Measurements from ENCODE around the gene AFAP1. TPM values are rescaled to one million over a fixed set of nuclear protein-coding genes. Genes with fewer than 3 reads are reported as not detected.

The AFAP1 gene
- total RNA-seq, 1 experiment from 2014 or later = 22.5 TPM

GRCh38 chr4:7802093-7802726, 137.5 kb downstream of the AFAP1 start:
- H3K9me3 Mint-ChIP-seq (ENCODE audit: unreplicated experiment) = no peaks in the 10 kb centered on the region
- H3K4me1 Mint-ChIP-seq (ENCODE audit: insufficient read depth, unreplicated experiment) = peaks cover 17% of the 10 kb centered on the region
- no peaks in the 10 kb centered on the region for H3K27me3 Mint-ChIP-seq (ENCODE audit: insufficient read depth, unreplicated experiment)
- peak; percentile 87 for TF ChIP-seq CTCF (IDR thresholded peaks at IDR 0.05; ENCODE audit: unreplicated experiment)
- peak; percentile 80 for DNase-seq (ENCODE audit: unreplicated experiment)
- intact Hi-C loops (cut with micrococcal nuclease) = loop anchor here (1.0 to 10.0 kb wide), 4 partner anchors 79 to 609 kb away; partner anchors contain the start of gene SORCS2
- BruUV-seq (replicated peaks) = no TSS peak
- ChIA-PET CTCF (interaction anchor here (0.5 to 9.1 kb wide), 39 partner anchors 11 to 1162 kb away, joined by 3 to 183 read pairs (median 4); no protein-coding TSS in a partner anchor), POLR2A (interaction anchor here (0.9 kb wide), 1 partner anchor 119 kb away, joined by 3 read pairs; no protein-coding TSS in a partner anchor)
- no peak overlapping the region for H3K4me3 Mint-ChIP-seq (ENCODE audit: unreplicated experiment)
- H3K36me3 Mint-ChIP-seq (ENCODE audit: insufficient read depth, unreplicated experiment) = peaks cover 35% of the 10 kb centered on the region
- no peak overlapping the region for H3K27ac Mint-ChIP-seq (ENCODE audit: low read depth, unreplicated experiment)

GRCh38 chr4:7801641-7802040, 138.0 kb downstream of the AFAP1 start:
- Mint-ChIP-seq H3K4me1 (ENCODE audit: insufficient read depth, unreplicated experiment) (peaks cover 17% of the 10 kb centered on the region), H3K4me3 (ENCODE audit: unreplicated experiment) (no peak overlapping the region), H3K27ac (ENCODE audit: low read depth, unreplicated experiment) (no peak overlapping the region), H3K36me3 (ENCODE audit: insufficient read depth, unreplicated experiment) (peaks cover 35% of the 10 kb centered on the region), H3K27me3 (ENCODE audit: insufficient read depth, unreplicated experiment) (no peaks in the 10 kb centered on the region), H3K9me3 (ENCODE audit: unreplicated experiment) (no peaks in the 10 kb centered on the region)
- ChIA-PET POLR2A (no interaction called here), CTCF (interaction anchor here (0.6 to 9.1 kb wide), 24 partner anchors 10 to 747 kb away, joined by 3 to 183 read pairs (median 4); no protein-coding TSS in a partner anchor)
- no peak for DNase-seq (ENCODE audit: unreplicated experiment)
- intact Hi-C loops (cut with micrococcal nuclease) = loop anchor here (1.0 to 10.0 kb wide), 4 partner anchors 79 to 609 kb away; partner anchors contain the start of gene SORCS2
- TF ChIP-seq CTCF (IDR thresholded peaks at IDR 0.05; ENCODE audit: unreplicated experiment) = no peak
- BruUV-seq (replicated peaks) = no TSS peak

- Mint-ChIP-seq H3K36me3 (ENCODE audit: insufficient read depth, unreplicated experiment) (peaks cover 35% of the 10 kb centered on the region), H3K9me3 (ENCODE audit: unreplicated experiment) (no peaks in the 10 kb centered on the region), H3K4me1 (ENCODE audit: insufficient read depth, unreplicated experiment) (peaks cover 17% of the 10 kb centered on the region), H3K27ac (ENCODE audit: low read depth, unreplicated experiment) (no peak overlapping the region), H3K4me3 (ENCODE audit: unreplicated experiment) (no peak overlapping the region), H3K27me3 (ENCODE audit: insufficient read depth, unreplicated experiment) (no peaks in the 10 kb centered on the region)
- DNase-seq (ENCODE audit: unreplicated experiment) = no peak
- CTCF ChIA-PET = interaction anchor here (0.6 to 9.1 kb wide), 10 partner anchors 9 to 1052 kb away, joined by 3 to 183 read pairs (median 3); no protein-coding TSS in a partner anchor
- intact Hi-C loops (cut with micrococcal nuclease) = loop anchor here (10.0 kb wide), 1 partner anchor 384 kb away; no protein-coding TSS in a partner anchor
- TF ChIP-seq CTCF (IDR thresholded peaks at IDR 0.05; ENCODE audit: unreplicated experiment) = no peak
- POLR2A ChIA-PET = no interaction called here
- BruUV-seq (replicated peaks) = no TSS peak
Measured at GRCh38 chr4:7801001-7801400, 138.7 kb downstream of the AFAP1 start.

GRCh38 chr4:7800410-7800809, 139.3 kb downstream of the AFAP1 start:
- Mint-ChIP-seq H3K36me3 (ENCODE audit: insufficient read depth, unreplicated experiment) (peaks cover 35% of the 10 kb centered on the region), H3K4me1 (ENCODE audit: insufficient read depth, unreplicated experiment) (peaks cover 11% of the 10 kb centered on the region), H3K27ac (ENCODE audit: low read depth, unreplicated experiment) (no peak overlapping the region), H3K9me3 (ENCODE audit: unreplicated experiment) (no peaks in the 10 kb centered on the region), H3K4me3 (ENCODE audit: unreplicated experiment) (no peak overlapping the region), H3K27me3 (ENCODE audit: insufficient read depth, unreplicated experiment) (no peaks in the 10 kb centered on the region)
- BruUV-seq (replicated peaks) = no TSS peak
- POLR2A ChIA-PET = no interaction called here
- CTCF ChIA-PET = interaction anchor here (0.8 to 9.1 kb wide), 4 partner anchors 8 to 504 kb away, joined by 3 to 183 read pairs (median 3); no protein-coding TSS in a partner anchor
- intact Hi-C loops (cut with micrococcal nuclease) = loop anchor here (10.0 kb wide), 1 partner anchor 384 kb away; no protein-coding TSS in a partner anchor
- TF ChIP-seq CTCF (IDR thresholded peaks at IDR 0.05; ENCODE audit: unreplicated experiment) = no peak
- no peak for DNase-seq (ENCODE audit: unreplicated experiment)

All from MCF 10A (cell line).